Stimulated activated CD4-positive, alpha-beta T cell treated with anti-CD3 and anti-CD28 coated beads, TNF-alpha, amount 100 ng/mL, for 4 hours (primary cell): Measurements from ENCODE around the gene MDFIC2.
"Not testable (repeated sequence)": the region's sequence is repeated elsewhere in the genome, so short reads cannot be mapped to it uniquely, and the experiment has no call there.

Source experiments
- DNase-seq, 3 experiments: peaks; one replicate each; pipeline ENCODE4 v3.0.0-alpha.2; 2020; ENCODE audit warnings: low read depth in 3 of 3

The MDFIC2 gene

DNA sequence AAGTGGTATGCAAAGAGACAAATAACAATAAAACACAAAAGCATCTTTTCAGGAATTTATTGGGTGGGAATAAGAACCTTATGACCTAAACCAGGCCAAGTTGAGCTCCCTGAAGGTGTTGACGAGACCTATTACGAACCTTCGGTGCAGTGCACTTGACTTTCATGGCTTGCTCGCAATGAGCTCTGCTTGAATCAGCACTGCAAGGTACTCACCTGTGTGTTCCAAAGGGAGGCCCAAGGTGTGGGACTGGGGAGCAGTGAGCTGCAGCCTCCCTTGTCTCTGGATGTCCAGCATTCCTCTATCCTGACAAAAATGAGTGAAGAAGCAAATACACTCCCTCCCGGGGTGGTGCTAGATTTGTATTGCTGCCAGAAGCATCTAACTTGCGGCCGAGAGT lies at the start of gene MDFIC2:
MDFIC2 (minus strand) TSS at position 303 of the 400 bp plus-strand sequence. CDS start 665 bp downstream, outside the sequence.
- no peak for DNase-seq

DNA sequence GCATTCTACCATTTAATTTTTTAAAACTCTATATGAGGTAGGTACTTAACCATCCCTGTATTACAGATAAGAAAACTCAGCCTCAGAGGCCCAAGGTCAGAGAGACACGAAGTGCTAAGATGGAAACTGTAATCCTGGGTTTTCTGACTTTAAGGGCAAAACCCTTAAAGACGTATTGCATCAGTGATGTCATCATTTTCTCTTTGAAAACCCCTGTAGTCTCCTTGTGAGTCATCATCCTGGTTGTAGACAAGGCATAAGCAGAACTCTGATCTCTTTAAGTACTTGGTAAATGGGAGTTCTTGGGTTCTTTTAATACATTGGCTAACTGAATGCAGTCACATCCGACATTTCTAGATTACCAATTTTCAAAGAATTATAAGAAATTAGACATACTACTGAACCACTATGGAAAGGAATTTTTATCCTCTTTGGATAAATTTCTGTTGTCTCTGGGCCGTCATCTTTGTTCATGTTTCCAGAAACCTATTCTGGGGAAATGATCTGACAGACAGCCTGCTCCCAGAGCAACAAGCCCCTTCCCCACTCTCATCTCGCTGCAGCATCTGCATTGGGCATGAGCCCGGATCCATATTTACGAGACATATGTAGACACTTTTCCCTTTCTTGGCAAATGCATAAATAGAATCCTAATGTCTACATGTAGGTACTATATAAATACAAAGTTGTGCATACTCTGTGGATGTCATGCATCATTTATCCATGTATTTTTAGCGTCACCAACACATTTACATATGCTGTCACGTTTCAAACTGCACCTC lies 48.7 kb upstream of the MDFIC2 start:
- DNase-seq, result no peak

DNA sequence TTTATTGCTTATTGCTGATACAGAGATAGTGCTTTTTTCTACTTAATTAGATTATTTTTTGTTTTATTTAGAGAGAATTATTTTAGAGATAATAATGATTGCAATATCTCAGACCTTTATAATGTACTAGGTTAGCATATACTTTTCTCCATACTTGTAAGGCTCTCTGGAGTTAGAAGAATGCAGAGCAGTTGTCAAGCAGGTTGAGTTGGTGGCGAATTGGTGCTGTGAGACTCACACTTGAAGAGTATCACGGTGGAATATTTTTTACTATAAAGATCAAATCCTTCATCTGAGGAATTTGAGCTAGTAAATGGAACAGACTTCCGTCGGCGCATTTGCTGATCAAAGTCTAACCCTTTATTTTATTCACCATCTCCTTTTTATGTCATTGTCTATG lies 47.3 kb upstream of the MDFIC2 start:
- DNase-seq, result no peak

DNA sequence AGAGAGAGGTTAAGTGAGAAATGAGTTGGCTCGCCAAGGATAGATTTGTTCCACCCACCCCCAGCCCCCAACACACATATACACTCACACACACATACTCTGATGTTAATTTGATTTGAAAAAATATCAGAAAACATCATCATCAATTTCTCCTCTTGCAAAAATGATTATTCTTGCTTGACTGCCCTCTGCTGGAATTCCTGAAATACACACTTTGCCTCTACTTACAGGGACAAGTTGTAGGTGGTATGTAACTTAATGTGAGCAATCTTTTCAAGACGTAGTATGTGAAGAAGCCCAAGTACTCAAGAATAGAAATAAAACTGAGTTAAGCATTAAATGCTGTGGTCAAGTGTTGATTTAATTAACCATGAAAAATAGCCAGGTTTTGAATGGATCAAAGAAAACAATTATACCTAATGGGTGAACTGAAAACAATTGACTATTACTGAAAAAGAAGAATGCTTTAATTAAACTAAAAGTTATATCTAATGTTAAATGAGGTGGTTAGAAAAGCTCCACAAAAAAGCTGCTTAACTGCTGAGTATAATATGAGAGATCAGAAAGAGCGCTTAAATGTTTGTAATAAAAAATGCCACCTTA lies 46.6 kb upstream of the MDFIC2 start:
- DNase-seq, result no peak

DNA sequence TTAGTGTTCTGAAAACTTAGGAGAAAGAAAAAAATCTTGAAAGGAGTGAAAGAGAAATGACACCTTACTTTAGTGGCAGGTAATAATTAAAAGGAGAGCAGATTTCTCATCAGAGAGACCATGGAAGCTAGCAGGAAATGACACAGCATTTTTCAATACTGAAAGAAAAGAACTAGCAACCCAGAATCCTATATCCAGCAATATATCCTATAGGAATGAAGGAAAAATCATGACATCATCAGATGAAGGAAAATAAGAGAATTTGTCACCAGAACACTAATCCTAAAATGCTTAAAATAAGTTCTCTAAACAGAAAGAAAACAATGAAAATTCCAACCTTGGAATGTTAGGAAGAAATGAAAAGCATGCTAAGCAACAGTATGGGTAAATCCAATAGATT lies 39.8 kb upstream of the MDFIC2 start:
- DNase-seq, result no peak

DNA sequence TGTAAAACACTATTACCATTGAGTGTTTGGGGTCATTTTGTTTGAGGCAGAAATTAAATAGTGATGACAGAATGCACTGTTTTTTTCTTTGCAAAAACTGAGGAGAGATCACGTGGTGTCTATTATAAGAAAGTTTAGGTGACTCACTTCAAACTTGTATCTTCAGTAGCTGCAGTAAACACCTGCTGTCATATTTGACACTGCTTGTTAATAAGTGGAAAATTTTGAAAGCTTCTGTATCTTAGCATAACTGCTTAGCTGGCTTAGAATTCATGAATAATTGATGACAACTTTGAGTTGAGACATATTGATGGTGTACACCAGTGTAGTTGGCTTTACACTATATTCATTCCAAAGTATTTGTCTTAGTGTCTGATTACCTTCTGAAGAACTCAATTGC lies 29.7 kb upstream of the MDFIC2 start:
- no peak for DNase-seq

DNA sequence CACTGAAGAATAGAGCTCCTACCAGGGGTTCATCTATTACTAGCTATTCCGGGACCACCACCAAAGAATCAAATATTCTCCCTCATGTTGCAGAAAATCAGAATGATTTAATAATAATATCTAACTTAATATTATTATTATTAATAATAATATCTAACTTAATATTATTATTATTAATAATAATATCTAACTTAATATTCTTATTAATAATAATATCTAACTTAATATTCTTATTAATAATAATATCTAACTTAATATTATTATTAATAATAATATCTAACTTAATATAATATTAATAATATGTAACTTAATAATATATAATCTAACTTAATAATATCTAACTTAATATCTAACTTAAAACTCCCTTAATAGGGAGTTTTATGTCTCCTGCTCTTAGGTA lies 24.4 kb upstream of the MDFIC2 start:
- not testable (repeated sequence) for DNase-seq

DNA sequence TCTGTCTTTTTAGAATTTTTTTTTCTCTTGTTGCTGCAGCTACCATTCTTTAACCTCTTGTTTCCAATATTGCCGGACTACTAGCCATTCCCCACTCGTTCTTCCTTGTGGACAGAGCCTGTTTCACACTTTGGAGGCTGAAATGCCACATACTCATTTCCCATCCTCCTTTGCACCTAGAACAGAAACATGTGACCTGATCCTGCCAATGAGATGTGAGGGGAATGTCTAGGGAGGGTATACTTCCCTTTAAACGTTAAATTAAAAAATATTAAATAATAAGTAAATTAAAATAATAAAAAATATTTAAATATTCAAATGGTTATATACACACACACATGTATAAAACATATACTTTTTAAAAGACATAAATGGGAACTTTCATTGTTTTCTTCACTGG lies 20.6 kb upstream of the MDFIC2 start:
- no peak for DNase-seq

DNA sequence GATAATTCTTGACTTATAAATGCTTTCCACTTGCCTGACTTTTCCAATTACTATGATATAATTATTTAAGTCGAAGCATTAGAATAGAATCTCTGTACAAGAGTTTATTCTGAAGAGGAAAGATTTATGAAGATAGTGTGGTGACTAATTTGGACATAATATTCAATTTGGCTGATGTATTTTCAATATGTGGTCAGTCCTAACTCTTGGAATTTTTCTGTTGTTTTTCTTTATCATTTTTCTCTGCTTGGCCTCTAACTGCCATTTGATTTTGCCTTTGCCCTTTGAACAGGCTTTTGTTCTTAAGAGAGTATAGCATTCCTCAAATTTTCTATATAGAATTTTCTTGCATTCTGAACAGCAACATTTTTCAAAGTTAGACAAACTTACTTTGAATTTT lies 2.6 kb upstream of the MDFIC2 start:
- no peak for DNase-seq

DNA sequence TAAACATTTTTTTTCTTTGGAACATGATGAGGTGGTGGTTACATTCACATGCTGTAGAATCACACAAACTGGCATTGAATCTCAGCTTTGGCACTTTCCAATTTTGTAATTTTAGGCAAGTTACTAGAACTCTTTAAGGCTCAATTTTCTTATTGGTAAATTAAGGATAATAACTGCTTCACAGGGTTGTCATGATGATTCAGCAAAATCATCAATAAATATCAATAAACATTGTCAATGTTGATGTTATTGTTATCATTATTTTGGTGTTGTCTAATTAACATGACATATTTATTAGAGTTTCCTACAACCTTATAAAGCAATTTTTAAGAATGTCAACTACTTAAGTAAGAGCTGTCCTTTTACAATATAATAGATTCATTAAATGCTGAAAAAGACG lies 1.6 kb downstream of the MDFIC2 start:
- DNase-seq, result no peak

DNA sequence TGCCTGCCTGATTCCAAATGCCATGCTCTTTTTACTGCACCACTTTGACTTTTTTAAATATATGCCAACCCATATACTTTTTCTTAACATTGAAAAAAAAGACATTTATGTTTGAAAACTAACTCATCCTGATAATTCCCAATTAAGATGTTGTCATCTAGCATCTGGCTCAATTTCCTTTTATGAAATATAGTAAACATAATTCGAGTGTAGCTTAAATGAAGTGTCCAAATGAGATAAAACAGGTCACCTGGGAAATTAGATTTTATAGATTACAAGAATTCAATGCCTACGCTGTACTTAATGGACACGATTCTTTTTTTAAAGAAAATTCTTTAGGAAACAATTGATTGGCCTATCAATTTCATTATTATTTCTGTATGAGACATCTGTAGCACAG lies 2.8 kb downstream of the MDFIC2 start:
- no peak for DNase-seq

DNA sequence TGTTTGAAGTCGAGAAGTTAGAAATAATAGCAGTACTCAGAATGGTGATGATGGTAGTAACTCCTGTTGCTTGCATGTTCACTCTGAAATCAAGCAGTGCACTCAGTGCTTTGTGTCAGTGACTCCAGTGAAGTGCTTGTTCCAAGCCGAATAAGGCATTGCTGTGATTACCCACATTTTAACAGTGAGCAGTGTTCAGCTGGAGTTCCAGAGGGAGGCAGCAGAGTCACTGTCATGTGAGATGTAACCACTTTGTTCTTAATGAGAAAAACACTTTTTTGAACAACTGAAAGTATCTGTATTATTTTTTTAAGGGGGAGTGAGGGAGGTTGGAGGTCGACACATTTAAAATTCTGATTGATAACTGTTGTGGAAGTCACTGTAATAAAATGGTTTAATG lies 3.7 kb downstream of the MDFIC2 start:
- no peak for DNase-seq

DNA sequence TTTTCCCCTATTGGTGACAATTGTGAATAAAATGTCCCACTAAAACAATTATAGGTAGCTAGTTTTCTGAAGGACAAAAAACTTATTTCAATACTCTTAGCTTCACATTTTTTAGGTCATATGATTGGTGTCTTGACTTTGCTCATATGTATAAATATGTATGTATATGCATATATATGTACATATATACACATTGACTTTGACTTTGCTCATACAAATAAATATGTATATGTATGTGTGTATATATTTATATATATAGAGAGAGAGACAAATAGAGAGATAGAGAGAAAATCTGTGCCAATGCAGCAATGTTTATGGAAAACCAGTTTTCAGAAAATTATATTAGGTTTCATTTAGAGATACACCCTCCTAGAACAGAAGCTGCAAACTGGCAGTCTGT lies 5.7 kb downstream of the MDFIC2 start:
- DNase-seq, result no peak

DNA sequence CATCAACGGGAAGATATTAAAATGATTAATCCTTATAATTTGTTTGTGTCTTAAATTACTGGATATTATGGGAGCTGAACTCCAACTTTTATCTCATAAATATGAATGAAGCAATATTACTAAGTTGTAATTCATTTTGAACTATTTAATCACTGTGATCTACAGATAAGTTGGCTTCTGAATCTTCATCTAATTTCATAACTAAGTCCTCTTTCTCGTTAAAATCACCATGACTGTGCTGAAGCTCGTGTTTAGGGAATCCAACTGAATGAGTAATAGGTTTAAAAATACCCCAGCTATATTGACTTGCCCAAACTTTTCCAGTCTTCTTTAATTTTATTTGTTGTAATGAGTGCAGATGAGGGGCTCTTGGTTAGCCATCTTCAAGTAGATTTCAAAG lies 14.1 kb downstream of the MDFIC2 start:
- no peak for DNase-seq

DNA sequence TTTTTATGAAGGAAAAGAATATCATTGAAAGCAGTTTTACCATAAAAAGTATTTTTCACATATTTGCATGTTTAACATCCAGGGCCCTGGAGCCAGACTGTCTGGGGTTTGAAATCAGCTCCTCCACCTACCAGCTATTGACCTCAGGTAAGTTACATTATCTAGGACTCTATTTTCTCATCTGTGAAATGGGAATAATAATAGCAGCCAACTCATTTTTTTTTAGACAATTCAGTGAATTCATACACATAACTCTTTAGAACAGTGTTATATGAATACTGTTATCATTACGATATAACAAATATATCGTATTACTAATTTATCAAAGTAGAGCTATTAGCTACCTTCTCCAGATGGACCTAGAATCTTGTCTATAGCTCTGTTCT lies 21.3 kb downstream of the MDFIC2 start:
- no peak for DNase-seq

DNA sequence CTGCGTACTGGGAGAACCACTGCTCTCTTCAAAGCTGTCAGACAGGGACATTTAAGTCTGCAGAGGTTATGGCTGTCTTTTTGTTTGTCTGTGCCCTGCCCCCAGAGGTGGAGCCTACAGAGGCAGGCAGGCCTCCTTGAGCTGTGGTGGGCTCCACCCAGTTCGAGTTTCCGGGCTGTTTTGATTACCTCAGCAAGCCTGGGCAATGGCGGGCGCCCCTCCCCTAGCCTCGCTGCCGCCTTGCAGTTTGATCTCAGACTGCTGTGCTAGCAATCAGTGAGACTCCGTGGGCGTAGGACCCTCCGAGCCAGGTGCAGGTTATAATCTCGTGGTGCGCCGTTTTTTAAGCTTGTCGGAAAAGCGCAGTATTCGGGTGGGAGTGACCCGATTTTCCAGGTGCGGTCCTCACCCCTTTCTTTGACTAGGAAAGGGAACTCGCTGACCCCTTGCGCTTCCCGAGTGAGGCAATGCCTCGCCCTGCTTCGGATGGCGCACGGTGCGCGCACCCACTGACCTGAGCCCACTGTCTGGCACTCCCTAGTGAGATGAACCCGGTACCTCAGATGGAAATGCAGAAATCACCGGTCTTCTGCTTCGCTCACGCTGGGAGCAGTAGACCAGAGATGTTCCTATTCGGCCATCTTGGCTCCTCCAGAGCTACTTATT lies 21.9 kb downstream of the MDFIC2 start:
- not testable (repeated sequence) for DNase-seq

DNA sequence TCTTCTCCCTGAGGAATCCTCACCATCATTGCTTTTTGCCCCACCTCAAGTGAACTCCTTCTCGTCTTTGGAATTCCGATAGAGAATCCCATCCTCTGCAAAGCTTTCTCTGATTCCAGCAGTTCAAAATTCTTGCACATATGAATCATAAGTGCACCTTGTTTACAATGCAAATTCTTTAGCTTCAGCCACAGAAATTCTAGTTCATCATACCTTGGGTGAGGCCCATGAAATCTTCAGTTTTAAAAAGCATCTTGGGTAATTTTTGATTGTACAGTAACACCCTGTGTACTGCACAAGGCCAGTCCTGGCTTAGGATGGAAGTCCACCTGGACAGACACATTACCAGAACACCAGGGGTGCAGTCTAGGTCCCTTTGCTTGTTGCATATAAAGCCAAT lies 30.8 kb downstream of the MDFIC2 start:
- no peak for DNase-seq

DNA sequence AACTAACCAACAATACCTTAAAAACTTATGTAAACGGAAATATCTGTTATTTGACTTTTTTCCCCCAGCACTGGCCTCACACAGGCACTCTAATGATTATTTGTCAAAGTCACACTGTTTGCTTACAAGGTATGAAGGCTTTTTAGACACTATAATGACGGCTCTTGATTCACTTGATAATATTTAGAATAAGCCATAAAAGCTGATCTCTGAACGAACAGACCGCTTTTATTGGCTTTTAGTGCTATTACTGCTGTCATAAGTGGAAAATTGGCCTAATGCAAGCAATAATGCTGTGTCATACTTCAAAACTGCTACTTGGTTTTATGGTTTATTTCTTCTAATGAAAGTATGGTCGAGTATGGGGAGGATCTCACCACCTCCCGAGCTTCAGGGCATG lies 35.1 kb downstream of the MDFIC2 start:
- DNase-seq, result no peak

DNA sequence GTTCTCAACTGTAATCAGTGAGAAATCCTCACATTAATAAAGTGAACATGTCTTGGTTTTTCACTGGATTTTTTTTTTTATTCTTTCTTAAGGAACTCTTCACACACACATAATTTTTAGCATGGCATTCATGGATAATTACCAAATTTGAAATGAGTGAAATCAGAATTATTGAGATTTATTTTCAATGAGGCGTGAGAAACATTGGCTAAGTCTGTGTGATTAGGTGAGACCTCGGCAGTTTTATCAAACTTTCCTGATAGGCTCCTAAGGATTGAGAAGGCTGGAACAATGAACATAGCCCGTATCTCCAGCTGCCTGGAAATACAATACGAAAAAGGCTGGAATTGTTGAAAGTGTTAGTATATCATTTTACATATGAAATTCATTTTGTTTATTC lies 35.5 kb downstream of the MDFIC2 start:
- DNase-seq, result no peak

DNA sequence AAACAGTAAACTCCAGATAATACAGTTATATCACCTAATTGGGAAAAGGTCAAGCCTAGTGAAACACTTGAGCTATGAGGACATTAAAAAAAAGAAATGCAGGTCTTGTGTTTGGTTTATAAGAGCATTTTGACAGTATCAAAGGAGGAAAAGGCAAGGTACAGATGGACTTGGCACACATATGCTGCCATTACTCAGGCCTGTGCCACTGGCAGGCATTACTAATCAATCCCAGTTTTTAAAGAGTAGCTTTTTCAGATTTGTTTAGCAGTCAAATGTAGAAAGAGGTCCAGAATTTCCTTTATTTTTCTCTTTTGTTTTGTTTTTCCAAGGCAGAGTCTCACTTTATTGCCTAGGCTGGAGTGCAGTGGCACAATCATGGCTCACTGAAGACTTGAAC lies 38.9 kb downstream of the MDFIC2 start:
- no peak for DNase-seq

DNA sequence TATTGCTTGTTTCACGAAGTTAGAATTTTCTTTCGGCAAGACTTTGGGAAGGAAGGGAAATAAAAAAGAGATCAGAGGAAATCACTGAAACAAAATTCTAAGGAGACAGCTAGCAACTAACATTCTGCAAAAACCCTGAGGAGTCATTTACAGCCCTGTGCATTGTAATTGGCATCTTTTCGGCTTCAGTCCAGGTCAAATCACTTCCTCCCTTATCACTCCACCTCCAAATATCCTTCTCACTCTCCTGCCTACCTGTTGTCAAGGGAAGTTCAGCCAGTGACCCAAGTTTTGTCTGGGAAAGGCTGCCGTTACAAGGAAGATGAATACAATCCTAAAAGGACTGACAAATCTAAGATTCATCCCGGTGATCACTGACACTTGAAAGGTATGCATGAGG lies 39.6 kb downstream of the MDFIC2 start:
- no peak for DNase-seq

DNA sequence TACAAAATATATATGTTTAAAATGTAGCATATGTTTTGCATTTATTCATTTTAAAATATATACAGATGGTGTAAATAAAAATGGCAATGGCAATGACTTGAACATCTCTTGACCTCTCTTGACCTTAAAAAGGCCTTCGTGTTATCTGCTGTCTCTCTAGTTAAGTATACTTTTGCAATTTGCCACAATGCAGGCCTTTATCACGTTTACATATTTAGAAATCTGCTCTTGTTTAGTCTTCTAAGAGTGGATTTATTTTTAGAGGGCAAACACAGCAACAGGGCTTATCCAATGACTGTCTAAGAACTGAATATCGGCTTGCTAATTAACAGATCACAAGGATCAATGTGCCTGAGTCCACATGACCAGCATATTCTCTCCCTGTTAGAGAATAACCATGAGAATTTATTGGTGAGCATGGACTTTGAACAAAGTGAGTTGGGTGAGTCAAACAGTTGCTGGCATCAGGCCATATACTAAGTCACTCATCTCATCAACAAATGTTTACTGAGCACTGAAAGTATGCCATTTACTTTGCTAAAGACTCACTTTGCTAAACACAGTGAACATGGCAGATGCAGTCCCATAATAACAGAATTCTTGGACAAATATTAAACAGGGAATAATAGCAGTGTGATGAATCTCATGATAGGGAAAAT lies 48.2 kb downstream of the MDFIC2 start:
- no peak for DNase-seq

DNA sequence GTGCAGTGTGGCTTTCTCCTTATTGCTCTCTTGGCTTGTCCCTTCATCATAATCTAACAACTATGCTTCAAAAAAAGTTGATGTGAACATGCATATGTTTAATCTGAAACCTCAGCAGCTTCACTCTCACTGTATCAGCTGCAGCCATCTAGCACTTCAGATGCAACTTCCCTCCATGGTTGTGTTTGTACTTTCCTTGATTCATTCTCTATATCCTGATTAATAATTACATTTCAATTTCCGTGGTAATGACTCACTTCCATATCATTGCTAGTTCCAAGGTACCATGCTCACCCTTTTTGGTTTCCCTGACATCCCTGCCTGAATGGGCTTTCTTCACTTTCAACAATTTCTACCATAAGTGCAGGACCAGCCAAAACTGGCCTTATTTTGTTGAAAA lies 51.2 kb downstream of the MDFIC2 start:
- no peak for DNase-seq
